ENCODE data around the gene CSMD2.

Gene CSMD2

GRCh38 chr1:33996281-33996680, 168.7 kb downstream of the CSMD2 start:
- DNase-seq, result no peak

GRCh38 chr1:33993301-33993700, 171.7 kb downstream of the CSMD2 start:
- DNase-seq, result no peak

- DNase-seq, result no peak
Measured at GRCh38 chr1:33990281-33990680, 174.7 kb downstream of the CSMD2 start.

- no peak for DNase-seq
Measured at GRCh38 chr1:33988161-33988560, 176.9 kb downstream of the CSMD2 start.

- no peak for DNase-seq
Measured at GRCh38 chr1:33986390-33987095, 178.5 kb downstream of the CSMD2 start.

- DNase-seq, result no peak
Measured at GRCh38 chr1:33985656-33986055, 179.4 kb downstream of the CSMD2 start.

GRCh38 chr1:33984906-33985565, 180.0 kb downstream of the CSMD2 start:
- no peak for DNase-seq

- no peak for DNase-seq
Measured at GRCh38 chr1:33982419-33982818, 182.6 kb downstream of the CSMD2 start.

GRCh38 chr1:33979341-33979740, 185.7 kb downstream of the CSMD2 start:
- DNase-seq, result no peak

GRCh38 chr1:33975961-33976360, 189.1 kb downstream of the CSMD2 start:
- no peak for DNase-seq

GRCh38 chr1:33973799-33974545, 191.1 kb downstream of the CSMD2 start:
- DNase-seq, result no peak

- DNase-seq, result no peak
Measured at GRCh38 chr1:33972676-33973395, 192.2 kb downstream of the CSMD2 start.

GRCh38 chr1:33971913-33972312, 193.1 kb downstream of the CSMD2 start:
- DNase-seq, result no peak

- no peak for DNase-seq
Measured at GRCh38 chr1:33971018-33971710, 193.9 kb downstream of the CSMD2 start.

- DNase-seq, result no peak
Measured at GRCh38 chr1:33970148-33970825, 194.7 kb downstream of the CSMD2 start.

GRCh38 chr1:33966346-33967141, 198.5 kb downstream of the CSMD2 start:
- no peak for DNase-seq

- DNase-seq, result no peak
Measured at GRCh38 chr1:33965086-33965485, 199.9 kb downstream of the CSMD2 start.

- no peak for DNase-seq
Measured at GRCh38 chr1:33962061-33962460, 203.0 kb downstream of the CSMD2 start.

GRCh38 chr1:33960188-33960895, 204.7 kb downstream of the CSMD2 start:
- no peak for DNase-seq

GRCh38 chr1:33957854-33958253, 207.2 kb downstream of the CSMD2 start:
- no peak for DNase-seq

GRCh38 chr1:33955096-33955495, 209.9 kb downstream of the CSMD2 start:
- no peak for DNase-seq
